PC-3 (cell line): ENCODE data around the gene KCP. TPM values are rescaled to one million over a fixed set of nuclear protein-coding genes. Genes with fewer than 3 reads are reported as not detected.

Source experiments
- ATAC-seq: fragments of 200-7000 bp; cut with Tn5 transposase; 2 replicates; pipeline ENCODE4 v1.9.1; 2020; ENCODE audit warnings: mild to moderate bottlenecking, moderate library complexity
- BruUV-seq: library from RNA; stranded (reverse); fragments of 400-500 nt; replicated peaks from 2 replicates; lab custom pipeline; 2021; lab: Mats Ljungman, UMichigan
- CTCF ChIA-PET: fragments of 300-600 bp; sonication (Branson Sonifier 250); formaldehyde crosslinking; loops from one replicate; lab custom pipeline; 2022; ENCODE audit warnings: antibody characterized with exemption; lab: Charles Lee
- POLR2A ChIA-PET: fragments of 300-600 bp; sonication (Branson Sonifier 250); formaldehyde crosslinking; loops from one replicate; lab custom pipeline; 2022; ENCODE audit warnings: antibody characterized with exemption; ENCODE audit not compliant: unreplicated experiment; lab: Charles Lee
- DNase-seq: peaks from one replicate; pipeline ENCODE4 v3.0.0-alpha.2; 2015
- H2AFZ ChIP-seq: fragments of 300-600 bp; sonication (generic); 2 replicates; pipeline ENCODE4 v1.6.0; 2016; ENCODE audit warnings: antibody characterized with exemption, low read length
- H3F3A ChIP-seq: fragments of 300-600 bp; sonication (generic); one replicate; pipeline ENCODE4 v1.6.0; 2017; ENCODE audit warnings: antibody characterized with exemption, low read length, control low read depth, mild to moderate bottlenecking; ENCODE audit not compliant: unreplicated experiment
- H3K27ac ChIP-seq: fragments of 300-600 bp; sonication (generic); 2 replicates; pipeline ENCODE4 v1.5.1; 2016; ENCODE audit warnings: mild to moderate bottlenecking, low read length
- H3K27me3 ChIP-seq: fragments of 300-600 bp; sonication (generic); 2 replicates; pipeline ENCODE4 v1.6.1; 2016; ENCODE audit warnings: low read length, mixed read lengths
- H3K36me3 ChIP-seq: fragments of 300-600 bp; sonication (generic); 2 replicates; pipeline ENCODE4 v1.6.1; 2016; ENCODE audit warnings: low read depth, mixed run types, low read length, mixed read lengths
- H3K4me1 ChIP-seq: fragments of 300-600 bp; sonication (generic); 2 replicates; pipeline ENCODE4 v1.5.1; 2016; ENCODE audit warnings: low read length; ENCODE audit not compliant: insufficient read depth
- H3K4me2 ChIP-seq: fragments of 300-600 bp; sonication (generic); 2 replicates; pipeline ENCODE4 v1.6.0; 2016; ENCODE audit warnings: low read length
- H3K4me3 ChIP-seq: fragments of 300-600 bp; sonication (generic); 2 replicates; pipeline ENCODE4 v1.5.1; 2016; ENCODE audit warnings: mild to moderate bottlenecking, low read length, mixed read lengths
- H3K79me2 ChIP-seq: fragments of 300-600 bp; sonication (generic); 2 replicates; pipeline ENCODE4 v1.6.1; 2017; ENCODE audit warnings: low read length, mixed read lengths
- H3K9ac ChIP-seq: fragments of 300-600 bp; sonication (generic); 2 replicates; pipeline ENCODE4 v1.6.0; 2016; ENCODE audit warnings: mild to moderate bottlenecking, low read length
- H3K9me2 ChIP-seq: fragments of 300-600 bp; sonication (generic); replicated peaks from 2 replicates; pipeline ENCODE4 v1.6.1; 2016; ENCODE audit warnings: mixed run types, low read length, mixed read lengths
- H3K9me3 ChIP-seq: fragments of 300-600 bp; sonication (generic); 2 replicates; pipeline ENCODE4 v1.6.1; 2016; ENCODE audit warnings: low read length, mixed read lengths
- H4K20me1 ChIP-seq: fragments of 300-600 bp; sonication (generic); 2 replicates; pipeline ENCODE4 v1.6.1; 2016; ENCODE audit warnings: low read length, mixed read lengths
- CTCF ChIP-seq: fragments of 300-600 bp; sonication (generic); conservative IDR thresholded peaks from 2 replicates; pipeline ENCODE4 v1.5.1; 2017; ENCODE audit warnings: antibody characterized with exemption, low read depth, mild to moderate bottlenecking, low read length
- EZH2 ChIP-seq: fragments of 300-600 bp; sonication (generic); IDR thresholded peaks from one replicate; pipeline ENCODE4 v1.6.1; 2017; ENCODE audit warnings: antibody characterized with exemption, mild to moderate bottlenecking, low read length; ENCODE audit not compliant: unreplicated experiment
- EZH2phosphoT487 ChIP-seq: fragments of 300-600 bp; sonication (generic); IDR thresholded peaks from 2 replicates; pipeline ENCODE4 v1.6.1; 2018; ENCODE audit warnings: mild to moderate bottlenecking, antibody characterized with exemption, low read length, borderline replicate concordance
- intact Hi-C: fragments of 100-400 bp; cut with micrococcal nuclease; formaldehyde crosslinking; loops from 2 replicates; pipeline ENCODE4 v1.9.0; 2023
- total RNA-seq: library from RNA; depleted of rRNA; stranded (reverse); fragments of >200 nt; gene quantifications from 2 replicates; pipeline ENCODE4 v1.2.3, GENCODE V29; 2014

KCP gene
- total RNA-seq, 1 experiment from 2014 or later, result 3.2 TPM

GRCh38 chr7:128903621-128904361 lies 6.7 kb downstream of the KCP start:
- no TSS peak for BruUV-seq
- no peak for TF ChIP-seq EZH2phosphoT487
- no peak for TF ChIP-seq CTCF
- no peak for TF ChIP-seq EZH2
- H3K4me2 ChIP-seq, result no peak overlapping the region
- no peak overlapping the region for H3K4me3 ChIP-seq
- ATAC-seq (no peak), DNase-seq (no peak)
- H4K20me1 ChIP-seq, result no peaks in the 10 kb centered on the region
- peaks cover 11% of the 10 kb centered on the region; the same call in 1 of the 2 replicates for H3K4me1 ChIP-seq
- POLR2A ChIA-PET, result interaction anchor here (0.6 to 0.7 kb wide), 2 partner anchors 162 to 449 kb away, joined by 3 to 4 read pairs; no protein-coding TSS in a partner anchor
- H3K27me3 ChIP-seq, result no peaks in the 10 kb centered on the region
- H2AFZ ChIP-seq, result no peak overlapping the region
- no peaks in the 10 kb centered on the region for H3F3A ChIP-seq
- H3K9me2 ChIP-seq, result no peaks in the 10 kb centered on the region
- H3K9me3 ChIP-seq, result no peaks in the 10 kb centered on the region
- no peak overlapping the region for H3K27ac ChIP-seq
- H3K9ac ChIP-seq, result no peak overlapping the region
- no peaks in the 10 kb centered on the region for H3K79me2 ChIP-seq
- intact Hi-C loops, result loop anchor here (1.0 kb wide), 1 partner anchor 188 kb away; no protein-coding TSS in a partner anchor
- no peaks in the 10 kb centered on the region for H3K36me3 ChIP-seq
- CTCF ChIA-PET, result interaction anchor here (0.5 to 0.7 kb wide), 2 partner anchors 23 to 188 kb away, joined by 3 to 8 read pairs; no protein-coding TSS in a partner anchor

GRCh38 chr7:128902761-128903585 lies 7.5 kb downstream of the KCP start:
- 0 out of 2 replicates have a peak overlapping the region, but pooled peaks have one; percentile 34 for H3K27ac ChIP-seq
- peak; percentile 25 for DNase-seq
- no peaks in the 10 kb centered on the region for H3K9me2 ChIP-seq
- no peak overlapping the region for H3K4me3 ChIP-seq
- H3K36me3 ChIP-seq, result no peaks in the 10 kb centered on the region
- no peaks in the 10 kb centered on the region for H3F3A ChIP-seq
- POLR2A ChIA-PET, result interaction anchor here (0.6 to 0.7 kb wide), 2 partner anchors 161 to 448 kb away, joined by 3 to 4 read pairs; no protein-coding TSS in a partner anchor
- intact Hi-C loops, result no loop called here
- no peak for TF ChIP-seq EZH2phosphoT487
- CTCF ChIA-PET, result interaction anchor here (0.7 kb wide), 1 partner anchor 189 kb away, joined by 3 read pairs; no protein-coding TSS in a partner anchor
- no peaks in the 10 kb centered on the region for H3K9me3 ChIP-seq
- no peaks in the 10 kb centered on the region for H3K27me3 ChIP-seq
- BruUV-seq, result no TSS peak
- H4K20me1 ChIP-seq, result no peaks in the 10 kb centered on the region
- no peak overlapping the region for H3K4me2 ChIP-seq
- peaks cover 11% of the 10 kb centered on the region; the same call in 1 of the 2 replicates for H3K4me1 ChIP-seq
- no peak overlapping the region for H3K9ac ChIP-seq
- H2AFZ ChIP-seq, result no peak overlapping the region
- H3K79me2 ChIP-seq, result no peaks in the 10 kb centered on the region
- peak; percentile 60 for ATAC-seq

- H3K9me3 ChIP-seq, result no peaks in the 10 kb centered on the region
- H3K4me3 ChIP-seq, result no peak overlapping the region
- no peak overlapping the region for H3K27ac ChIP-seq
- H3K27me3 ChIP-seq, result no peaks in the 10 kb centered on the region
- no peak overlapping the region for H3K4me2 ChIP-seq
- H3F3A ChIP-seq, result no peaks in the 10 kb centered on the region
- DNase-seq (no peak), ATAC-seq (no peak)
- ChIA-PET CTCF (no interaction called here), POLR2A (no interaction called here)
- no peaks in the 10 kb centered on the region for H4K20me1 ChIP-seq
- TF ChIP-seq EZH2, result no peak
- TF ChIP-seq CTCF, result no peak
- TF ChIP-seq EZH2phosphoT487, result no peak
- H3K9ac ChIP-seq, result no peak overlapping the region
- H3K4me1 ChIP-seq, result peaks cover 11% of the 10 kb centered on the region; the same call in 1 of the 2 replicates
- H3K36me3 ChIP-seq, result no peaks in the 10 kb centered on the region
- H2AFZ ChIP-seq, result no peak overlapping the region
- no peaks in the 10 kb centered on the region for H3K9me2 ChIP-seq
- intact Hi-C loops, result no loop called here
- H3K79me2 ChIP-seq, result no peaks in the 10 kb centered on the region
- BruUV-seq, result no TSS peak
These were observed 10.3 kb downstream of the KCP start for GRCh38 chr7:128900237-128900636.
